ENCODE data around the gene ADORA2B. TPM values are rescaled to one million over a fixed set of nuclear protein-coding genes. Genes with fewer than 3 reads are reported as not detected.

The ADORA2B gene
- total RNA-seq, 5 donors from 2014 or later (not counting 1 experiment from before 2014, with no cell fraction given): 0.20 TPM; not detected in 4

- Mint-ChIP-seq H3K9me3 (no peaks in the 10 kb centered on the region), H3K4me1 (peaks cover 7 to 11% (median 11%) of the 10 kb centered on the region in 3 donors), H3K27ac (peak overlapping the region in 1 of 2 donors; percentile 61), H3K27me3 (no peaks in the 10 kb centered on the region), H3K36me3 (peaks cover 50% of the 10 kb centered on the region), H3K4me3 (no peak overlapping the region)
- ATAC-seq (replicated peaks in 1 of 4) (peak in 3 of 4 experiments; percentile 48 to 78 (median 61)), DNase-seq (no peak)
- WGBS (ENCODE audit: insufficient coverage): no CpG with 5 or more reads among the region's 2 CpGs
- Histone ChIP-seq H3K27ac (ENCODE audit: low read length) (no peak overlapping the region), H3K36me3 (ENCODE audit: control insufficient read depth in 2 of 2, extremely low read depth in 1 of 2, insufficient read depth in 1 of 2, low read length in 1 of 2) (peaks cover 3 to 68% of the 10 kb centered on the region in 2 donors), H3K4me3 (ENCODE audit: control insufficient read depth in 1 of 2, extremely low read depth in 1 of 2, low read length in 1 of 2) (no peak overlapping the region), H3K9me3 (no peaks in the 10 kb centered on the region), H3K4me1 (ENCODE audit: control insufficient read depth in 1 of 2, extremely low read depth in 1 of 2, insufficient read depth in 2 of 2, low read length in 2 of 2) (peaks cover 0 to 5% of the 10 kb centered on the region in 2 experiments), H3K27me3 (replicated peaks in 1 of 2; ENCODE audit: control insufficient read depth in 2 of 2, extremely low read depth in 1 of 2, insufficient read depth in 2 of 2, low read length in 1 of 2) (no peaks in the 10 kb centered on the region)
- CTCF ChIA-PET: no interaction called here
- POLR2A ChIA-PET: no interaction called here
These were observed 36.3 kb downstream of the ADORA2B start for GRCh38 chr17:15981208-15981607.

- Histone ChIP-seq H3K27me3 (replicated peaks in 1 of 2; ENCODE audit: control insufficient read depth in 2 of 2, extremely low read depth in 1 of 2, insufficient read depth in 2 of 2, low read length in 1 of 2) (no peaks in the 10 kb centered on the region), H3K27ac (ENCODE audit: low read length) (no peak overlapping the region), H3K4me1 (ENCODE audit: control insufficient read depth in 1 of 2, extremely low read depth in 1 of 2, insufficient read depth in 2 of 2, low read length in 2 of 2) (peaks cover 0 to 5% of the 10 kb centered on the region in 2 experiments), H3K36me3 (ENCODE audit: control insufficient read depth in 2 of 2, extremely low read depth in 1 of 2, insufficient read depth in 1 of 2, low read length in 1 of 2) (peaks cover 3 to 65% of the 10 kb centered on the region in 2 donors), H3K4me3 (ENCODE audit: control insufficient read depth in 1 of 2, extremely low read depth in 1 of 2, low read length in 1 of 2) (no peak overlapping the region), H3K9me3 (no peaks in the 10 kb centered on the region)
- CTCF ChIA-PET: no interaction called here
- H3K27me3 Mint-ChIP-seq: no peaks in the 10 kb centered on the region
- H3K4me3 Mint-ChIP-seq: no peak overlapping the region
- POLR2A ChIA-PET: no interaction called here
- peaks cover 7 to 11% (median 11%) of the 10 kb centered on the region in 3 donors for H3K4me1 Mint-ChIP-seq
- 100% methylated on average over 1 of the region's 5 CpGs for WGBS (ENCODE audit: insufficient coverage)
- ATAC-seq (replicated peaks in 1 of 4) (no peak), DNase-seq (no peak)
- H3K9me3 Mint-ChIP-seq: no peaks in the 10 kb centered on the region
- H3K27ac Mint-ChIP-seq: peak overlapping the region in 1 of 2 donors; percentile 61
- peaks cover 54% of the 10 kb centered on the region for H3K36me3 Mint-ChIP-seq
These were observed 37.0 kb downstream of the ADORA2B start for GRCh38 chr17:15981646-15982580.

GRCh38 chr17:15996322-15996721 lies 51.4 kb downstream of the ADORA2B start:
- H3K36me3 ChIP-seq (ENCODE audit: control insufficient read depth in 2 of 2, extremely low read depth in 1 of 2, insufficient read depth in 1 of 2, low read length in 1 of 2): peaks cover 0 to 15% of the 10 kb centered on the region in 2 donors
- no peak overlapping the region for H3K27ac ChIP-seq (ENCODE audit: low read length)
- no peaks in the 10 kb centered on the region for H3K9me3 Mint-ChIP-seq
- H3K27me3 Mint-ChIP-seq: no peaks in the 10 kb centered on the region
- no peak overlapping the region for H3K4me3 Mint-ChIP-seq
- peaks cover 21 to 28% (median 28%) of the 10 kb centered on the region in 3 donors for H3K4me1 Mint-ChIP-seq
- DNase-seq: no peak
- H3K27me3 ChIP-seq (replicated peaks in 1 of 2; ENCODE audit: control insufficient read depth in 2 of 2, extremely low read depth in 1 of 2, insufficient read depth in 2 of 2, low read length in 1 of 2): no peaks in the 10 kb centered on the region
- ChIA-PET CTCF (interaction anchor here in 1 of 2 donors (0.6 kb wide), 1 partner anchor 250 kb away, joined by 4 read pairs; no protein-coding TSS in a partner anchor), POLR2A (interaction anchor here in 1 of 2 donors (0.5 kb wide), 1 partner anchor 28 kb away, joined by 3 read pairs; no protein-coding TSS in a partner anchor)
- H3K4me1 ChIP-seq (ENCODE audit: control insufficient read depth in 1 of 2, extremely low read depth in 1 of 2, insufficient read depth in 2 of 2, low read length in 2 of 2): peaks cover 8 to 19% of the 10 kb centered on the region in 2 experiments
- H3K9me3 ChIP-seq: no peaks in the 10 kb centered on the region
- WGBS (ENCODE audit: insufficient coverage): 100% methylated on average over 1 of the region's 6 CpGs
- H3K4me3 ChIP-seq (ENCODE audit: control insufficient read depth in 1 of 2, extremely low read depth in 1 of 2, low read length in 1 of 2): no peak overlapping the region
- ATAC-seq (replicated peaks in 1 of 4): no peak
- peaks cover 23% of the 10 kb centered on the region for H3K36me3 Mint-ChIP-seq
- no peak overlapping the region for H3K27ac Mint-ChIP-seq

- Mint-ChIP-seq H3K4me3 (peak overlapping the region in 2 of 3 donors; percentile 84 to 98), H3K4me1 (peaks cover 34 to 43% (median 41%) of the 10 kb centered on the region in 3 donors), H3K27ac (peak overlapping the region; percentile 96), H3K36me3 (peaks cover 34% of the 10 kb centered on the region), H3K9me3 (no peaks in the 10 kb centered on the region), H3K27me3 (no peaks in the 10 kb centered on the region)
- no peak overlapping the region for H3K4me3 ChIP-seq (ENCODE audit: control insufficient read depth in 1 of 2, extremely low read depth in 1 of 2, low read length in 1 of 2)
- DNase-seq (no peak), ATAC-seq (replicated peaks in 1 of 4) (no peak)
- H3K9me3 ChIP-seq: no peaks in the 10 kb centered on the region
- WGBS (ENCODE audit: insufficient coverage): 92% methylated on average over 2 of the region's 4 CpGs
- H3K4me1 ChIP-seq (ENCODE audit: control insufficient read depth in 1 of 2, extremely low read depth in 1 of 2, insufficient read depth in 2 of 2, low read length in 2 of 2): peaks cover 8 to 27% of the 10 kb centered on the region in 2 experiments
- H3K27ac ChIP-seq (ENCODE audit: low read length): no peak overlapping the region
- ChIA-PET CTCF (interaction anchor here (0.6 to 1.6 kb wide), 2 partner anchors 11 to 337 kb away, joined by 7 to 12 read pairs; no protein-coding TSS in a partner anchor), POLR2A (no interaction called here)
- H3K27me3 ChIP-seq (replicated peaks in 1 of 2; ENCODE audit: control insufficient read depth in 2 of 2, extremely low read depth in 1 of 2, insufficient read depth in 2 of 2, low read length in 1 of 2): no peaks in the 10 kb centered on the region
- H3K36me3 ChIP-seq (ENCODE audit: control insufficient read depth in 2 of 2, extremely low read depth in 1 of 2, insufficient read depth in 1 of 2, low read length in 1 of 2): peaks cover 0 to 22% of the 10 kb centered on the region in 2 donors
These were observed 53.2 kb downstream of the ADORA2B start for GRCh38 chr17:15998031-15998562.

- peaks cover 34 to 44% (median 43%) of the 10 kb centered on the region in 3 donors for H3K4me1 Mint-ChIP-seq
These were observed 54.4 kb downstream of the ADORA2B start, which contains the start of the genes TTC19 and ZSWIM7 for GRCh38 chr17:15999141-15999973. Gene TTC19, plus strand, starts transcription at chr17:15999824. Its CDS starts 25 bp downstream, at chr17:15999849. Gene ZSWIM7, minus strand, starts transcription at chr17:15999704. Its CDS starts 110 bp downstream, at chr17:15999594.

More at GRCh38 chr17:15999141-15999973, 54.4 kb downstream of the ADORA2B start, which contains the start of the genes TTC19 and ZSWIM7:
- under 1% methylated on average over 87 of the region's 91 CpGs for WGBS (ENCODE audit: insufficient coverage)
- DNase-seq (peak; percentile 72 to 95 (median 82)), ATAC-seq (replicated peaks in 1 of 4) (peak; percentile 86 to 90 (median 88))
- Histone ChIP-seq H3K27ac (ENCODE audit: low read length) (peak within 1 kb of the TSS; percentile 83), H3K27me3 (replicated peaks in 1 of 2; ENCODE audit: control insufficient read depth in 2 of 2, extremely low read depth in 1 of 2, insufficient read depth in 2 of 2, low read length in 1 of 2) (no peaks in the 10 kb centered on the region), H3K9me3 (no peaks in the 10 kb centered on the region), H3K4me1 (ENCODE audit: control insufficient read depth in 1 of 2, extremely low read depth in 1 of 2, insufficient read depth in 2 of 2, low read length in 2 of 2) (peaks cover 8 to 27% of the 10 kb centered on the region in 2 experiments), H3K36me3 (ENCODE audit: control insufficient read depth in 2 of 2, extremely low read depth in 1 of 2, insufficient read depth in 1 of 2, low read length in 1 of 2) (peaks cover 4 to 35% of the 10 kb centered on the region in 2 donors), H3K4me3 (ENCODE audit: control insufficient read depth in 1 of 2, extremely low read depth in 1 of 2, low read length in 1 of 2) (peak within 1 kb of the TSS; percentile 75 to 76)
- Mint-ChIP-seq H3K9me3 (no peaks in the 10 kb centered on the region), H3K27ac (peak within 1 kb of the TSS; percentile 96), H3K4me3 (peak within 1 kb of the TSS; percentile 84 to 98 (median 92)), H3K36me3 (peaks cover 40% of the 10 kb centered on the region), H3K27me3 (no peaks in the 10 kb centered on the region)
- POLR2A ChIA-PET: interaction anchor here in 1 of 2 donors (1.0 kb wide), 1 partner anchor 55 kb away, joined by 4 read pairs; no protein-coding TSS in a partner anchor
- CTCF ChIA-PET: interaction anchor here (0.5 to 1.6 kb wide), 4 partner anchors 10 to 216 kb away, joined by 3 to 7 read pairs (median 4); no protein-coding TSS in a partner anchor
